Omental fat pad (tissue), 4 donors: ENCODE data around the gene SNAPC2. TPM values are rescaled to one million over a fixed set of nuclear protein-coding genes. Genes with fewer than 3 reads are reported as not detected.

Experiments used
- ATAC-seq: fragments of 150-250 bp; one replicate; pipeline ENCODE4 v1.9.1; 2016; ENCODE audit warnings: mild to moderate bottlenecking, moderate library complexity; ENCODE audit not compliant: low FRiP score
- DNase-seq: peaks from one replicate; pipeline ENCODE4 v3.0.0-alpha.2; 2019; ENCODE audit warnings: low spot score
- total RNA-seq, 4 donors: library from RNA; depleted of rRNA; stranded (reverse); fragments of >200 nt; gene quantifications; one replicate each; pipeline ENCODE4 v1.1.0, GENCODE V29; 2016
- TF ChIP-seq, protein P1 (sequence below), 3 donors: fragments of 450-650 bp; IDR thresholded peaks; one replicate each; pipeline ENCODE4 v1.5.1; 2016 to 2017; ENCODE audit warnings: antibody characterized with exemption in 3 of 3, mild to moderate bottlenecking in 3 of 3, moderate library complexity in 2 of 3

Gene SNAPC2
- total RNA-seq, 4 donors from 2014 or later, result 4.7 to 13.1 (median 12.3) TPM

GRCh38 chr19:7924651-7925170, 4.6 kb downstream of the SNAPC2 start:
- DNase-seq, result no peak
- ATAC-seq, result no peak
- TF ChIP-seq, protein P1, sequence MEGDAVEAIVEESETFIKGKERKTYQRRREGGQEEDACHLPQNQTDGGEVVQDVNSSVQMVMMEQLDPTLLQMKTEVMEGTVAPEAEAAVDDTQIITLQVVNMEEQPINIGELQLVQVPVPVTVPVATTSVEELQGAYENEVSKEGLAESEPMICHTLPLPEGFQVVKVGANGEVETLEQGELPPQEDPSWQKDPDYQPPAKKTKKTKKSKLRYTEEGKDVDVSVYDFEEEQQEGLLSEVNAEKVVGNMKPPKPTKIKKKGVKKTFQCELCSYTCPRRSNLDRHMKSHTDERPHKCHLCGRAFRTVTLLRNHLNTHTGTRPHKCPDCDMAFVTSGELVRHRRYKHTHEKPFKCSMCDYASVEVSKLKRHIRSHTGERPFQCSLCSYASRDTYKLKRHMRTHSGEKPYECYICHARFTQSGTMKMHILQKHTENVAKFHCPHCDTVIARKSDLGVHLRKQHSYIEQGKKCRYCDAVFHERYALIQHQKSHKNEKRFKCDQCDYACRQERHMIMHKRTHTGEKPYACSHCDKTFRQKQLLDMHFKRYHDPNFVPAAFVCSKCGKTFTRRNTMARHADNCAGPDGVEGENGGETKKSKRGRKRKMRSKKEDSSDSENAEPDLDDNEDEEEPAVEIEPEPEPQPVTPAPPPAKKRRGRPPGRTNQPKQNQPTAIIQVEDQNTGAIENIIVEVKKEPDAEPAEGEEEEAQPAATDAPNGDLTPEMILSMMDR (IDR thresholded peaks at IDR 0.05), result no peak

GRCh38 chr19:7925171-7925851, 5.2 kb downstream of the SNAPC2 start:
- DNase-seq, result peak; percentile 82
- ATAC-seq, result no peak
- TF ChIP-seq, protein P1 (IDR thresholded peaks at IDR 0.05), result peak in 2 of 3 donors; percentile 13 to 53

- ATAC-seq (peak; percentile 21), DNase-seq (peak; percentile 61)
Measured at GRCh38 chr19:7926021-7926726, 6.0 kb downstream of the SNAPC2 start, which contains the start of gene CTXN1. Gene CTXN1, minus strand, starts transcription at chr19:7926135. Its CDS starts 597 bp downstream, at chr19:7925538.

GRCh38 chr19:7926727-7927604, 6.8 kb downstream of the SNAPC2 start:
- TF ChIP-seq, protein P1 (IDR thresholded peaks at IDR 0.05), result no peak
- DNase-seq, result no peak
- ATAC-seq, result no peak

More at GRCh38 chr19:7926021-7926726, 6.0 kb downstream of the SNAPC2 start, which contains the start of gene CTXN1:
- TF ChIP-seq, protein P1 (IDR thresholded peaks at IDR 0.05), result no peak

GRCh38 chr19:7927605-7928333, 7.6 kb downstream of the SNAPC2 start:
- TF ChIP-seq, protein P1 (IDR thresholded peaks at IDR 0.05), result no peak
- ATAC-seq (no peak), DNase-seq (no peak)

DNA sequence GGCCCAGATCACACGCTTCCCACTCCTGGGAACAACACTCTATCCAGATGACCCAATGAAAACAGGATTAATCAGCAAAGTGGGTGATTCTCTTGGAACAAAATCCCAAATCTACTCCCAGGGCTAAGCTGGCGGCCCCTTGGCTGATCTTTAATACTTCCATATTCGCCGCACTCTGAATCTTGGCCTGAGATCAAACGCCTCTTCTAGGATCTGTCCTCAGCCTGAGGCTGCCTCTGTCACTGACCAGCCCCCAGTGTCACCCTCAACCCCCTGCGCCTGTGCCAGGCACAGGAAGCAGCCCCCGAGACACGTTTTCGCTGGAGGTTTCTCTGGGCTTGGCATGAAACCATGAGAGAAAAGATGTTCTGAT, 8.2 kb downstream of the SNAPC2 start:
- ATAC-seq, result no peak
- DNase-seq, result no peak
- TF ChIP-seq, protein P1 (IDR thresholded peaks at IDR 0.05), result no peak
